Stomach (tissue), 9 donors: ENCODE results near the gene TMEM52. TPM values are rescaled to one million over a fixed set of nuclear protein-coding genes. Genes with fewer than 3 reads are reported as not detected.

Source experiments
- DNase-seq, 2 donors: peaks; one replicate each; pipeline versions ENCODE4 v3.0.0 to v3.0.0-alpha.2; 2013 to 2019
- H3K27ac ChIP-seq, 5 donors: fragments of 200-600 bp in 4 of 5; sonication (generic) in 4 of 5; one replicate each; pipeline ENCODE4 v1.5.1; 2013 to 2019; ENCODE audit warnings: mild to moderate bottlenecking in 1 of 5, moderate library complexity in 1 of 5
- H3K27me3 ChIP-seq, 3 donors: fragments of 200-600 bp; sonication (generic); one replicate each; pipeline ENCODE4 v1.5.1; 2017 to 2019; ENCODE audit warnings: mixed run types in 1 of 3
- H3K36me3 ChIP-seq, 4 donors: fragments of 200-600 bp; sonication (generic); 1 replicate in 3 of 4; 2 replicates in 1 of 4; pipeline ENCODE4 v1.5.1; 2016 to 2019
- H3K4me1 ChIP-seq, 4 donors: fragments of 200-600 bp; sonication (generic); one replicate each; pipeline ENCODE4 v1.5.1; 2016 to 2019
- H3K4me3 ChIP-seq, 4 donors: fragments of 200-600 bp; sonication (generic) in 3 of 4; one replicate each; pipeline ENCODE4 v1.5.1; 2016 to 2019; ENCODE audit warnings: mild to moderate bottlenecking in 1 of 4
- H3K9me3 ChIP-seq, 4 donors: fragments of 200-600 bp; sonication (generic); one replicate each; pipeline ENCODE4 v1.5.1; 2016 to 2019
- EP300 ChIP-seq: sonication (generic); formaldehyde crosslinking; IDR thresholded peaks from one replicate; pipeline ENCODE4 v1.6.1; 2017; ENCODE audit warnings: antibody characterized with exemption
- POLR2A ChIP-seq, 4 donors: fragments of 450-650 bp; IDR thresholded peaks; one replicate each; pipeline ENCODE4 v1.6.1; 2016; ENCODE audit warnings: antibody characterized with exemption in 4 of 4, control low read depth in 2 of 4, mild to moderate bottlenecking in 1 of 4, moderate library complexity in 1 of 4
- POLR2AphosphoS5 ChIP-seq, 3 donors: sonication (generic); formaldehyde crosslinking; IDR thresholded peaks; one replicate each; pipeline ENCODE4 v1.6.1; 2016; ENCODE audit warnings: antibody characterized with exemption in 3 of 3
- WGBS, 5 donors: extraction: QIAGEN DNeasy Blood & Tissue Kit in 3 of 5; methylation state at CpG; one replicate each; pipeline versions ENCODE4 v1.1.5 to v1.1.7; 2013 to 2018; 5-methylcytosine and 5-hydroxymethylcytosine counted together
- intact Hi-C: fragments of 100-400 bp; cut with DNase I; formaldehyde crosslinking; loops from one replicate; pipeline ENCODE4 v1.15.1; 2023; ENCODE audit warnings: low total_unique reads
- polyA plus RNA-seq, 3 donors: library from polyadenylated mRNA; stranded (reverse); fragments of 200-250 nt; gene quantifications; one replicate each; pipeline ENCODE4 v1.2.3, GENCODE V29; 2013
- total RNA-seq, 5 donors: library from RNA; depleted of rRNA; stranded (reverse); fragments of >200 nt; gene quantifications; one replicate each; pipeline versions ENCODE4 v1.1.0 to v1.2.3, GENCODE V29; 2014 to 2016
- TF ChIP-seq, protein P1 (sequence below), 7 experiments: fragments of 450-650 bp in 4 of 7; fragments of 200-600 bp in 3 of 7; sonication (generic) in 3 of 7; IDR thresholded peaks; one replicate each; pipeline ENCODE4 v1.5.1; 2016 to 2019; ENCODE audit warnings: antibody characterized with exemption in 7 of 7, control low read depth in 2 of 7, mild to moderate bottlenecking in 1 of 7
- donor health status: healthy with polysubstance abuse.
- donor health status: Bipolar disorder and iron deficiency.
- donor health status: healthy.

TMEM52 gene
- total and polyA plus RNA-seq, 8 donors = 5.0 to 10.4 (median 8.0) TPM; not detected in 4

DNA sequence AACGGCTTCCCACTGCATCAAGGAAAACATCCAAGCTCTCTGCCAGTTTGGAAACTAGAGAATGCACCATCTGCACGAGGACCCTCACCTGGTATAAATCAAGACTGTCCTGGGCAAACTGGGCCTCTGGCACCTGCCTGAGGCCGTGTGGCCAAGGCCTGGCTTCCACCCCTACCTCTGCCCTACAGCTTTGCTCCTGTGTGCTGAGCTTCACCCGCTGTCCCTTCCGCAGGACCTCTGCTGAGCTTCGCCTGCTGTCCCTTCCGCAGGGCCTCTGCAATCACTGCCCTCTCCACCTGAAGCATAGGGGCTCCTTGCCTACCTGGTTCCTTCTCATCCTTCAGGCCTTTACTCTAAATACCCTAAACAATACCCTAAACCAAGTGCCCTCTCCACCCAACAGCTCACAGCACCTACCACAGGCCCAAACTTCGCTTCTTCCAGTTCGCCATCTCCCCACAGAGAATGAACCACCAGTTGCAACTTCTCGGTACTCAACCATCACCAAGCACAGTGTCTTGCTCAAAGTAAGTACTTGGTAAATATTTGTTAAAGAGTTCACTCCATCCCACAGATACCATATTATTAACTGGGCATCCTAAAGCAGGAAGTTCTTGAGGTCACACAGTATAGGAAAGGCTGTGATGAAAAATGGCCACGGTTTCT, 46.6 kb downstream of the TMEM52 start:
- peak overlapping the region in 1 of 5 donors; percentile 8 for H3K27ac ChIP-seq
- 82 to 89% (median 85%) methylated on average over 11 of the region's 11 CpGs for WGBS, 5 donors
- peaks cover 28 to 93% (median 64%) of the 10 kb centered on the region in 4 donors for H3K4me1 ChIP-seq
- H3K36me3 ChIP-seq = peaks cover 6 to 35% (median 25%) of the 10 kb centered on the region in 4 donors
- intact Hi-C loops = no loop called here
- no peak overlapping the region for H3K4me3 ChIP-seq
- no peak for TF ChIP-seq EP300
- no peaks in the 10 kb centered on the region for H3K9me3 ChIP-seq
- no peak for DNase-seq
- H3K27me3 ChIP-seq = no peaks in the 10 kb centered on the region

DNA sequence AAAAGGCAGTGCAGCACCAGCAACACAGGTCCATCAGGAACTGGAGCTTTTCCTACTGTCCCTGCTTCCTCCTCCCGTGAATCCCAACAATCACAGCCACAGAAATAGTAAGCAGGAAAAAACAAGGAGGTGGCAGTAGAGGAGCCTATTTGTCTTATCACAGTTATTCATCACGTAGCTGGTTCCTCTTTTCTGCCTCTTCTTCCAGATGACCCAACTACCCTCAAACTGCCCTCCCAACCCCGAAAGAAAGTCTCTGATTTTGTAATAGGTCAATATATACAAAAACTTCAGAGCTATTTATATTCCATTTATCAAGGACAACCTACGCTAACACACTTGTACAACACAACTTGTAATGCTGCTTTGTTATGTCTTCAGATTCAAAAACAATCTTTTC, 49.6 kb downstream of the TMEM52 start:
- H3K9me3 ChIP-seq = no peaks in the 10 kb centered on the region
- H3K27ac ChIP-seq = peak overlapping the region in 1 of 5 donors; percentile 14
- no peaks in the 10 kb centered on the region for H3K27me3 ChIP-seq
- intact Hi-C loops = no loop called here
- DNase-seq = no peak
- H3K4me1 ChIP-seq = peaks cover 31 to 87% (median 53%) of the 10 kb centered on the region in 4 donors
- TF ChIP-seq POLR2A (IDR thresholded peaks at IDR 0.05) = no peak
- TF ChIP-seq, protein P1, sequence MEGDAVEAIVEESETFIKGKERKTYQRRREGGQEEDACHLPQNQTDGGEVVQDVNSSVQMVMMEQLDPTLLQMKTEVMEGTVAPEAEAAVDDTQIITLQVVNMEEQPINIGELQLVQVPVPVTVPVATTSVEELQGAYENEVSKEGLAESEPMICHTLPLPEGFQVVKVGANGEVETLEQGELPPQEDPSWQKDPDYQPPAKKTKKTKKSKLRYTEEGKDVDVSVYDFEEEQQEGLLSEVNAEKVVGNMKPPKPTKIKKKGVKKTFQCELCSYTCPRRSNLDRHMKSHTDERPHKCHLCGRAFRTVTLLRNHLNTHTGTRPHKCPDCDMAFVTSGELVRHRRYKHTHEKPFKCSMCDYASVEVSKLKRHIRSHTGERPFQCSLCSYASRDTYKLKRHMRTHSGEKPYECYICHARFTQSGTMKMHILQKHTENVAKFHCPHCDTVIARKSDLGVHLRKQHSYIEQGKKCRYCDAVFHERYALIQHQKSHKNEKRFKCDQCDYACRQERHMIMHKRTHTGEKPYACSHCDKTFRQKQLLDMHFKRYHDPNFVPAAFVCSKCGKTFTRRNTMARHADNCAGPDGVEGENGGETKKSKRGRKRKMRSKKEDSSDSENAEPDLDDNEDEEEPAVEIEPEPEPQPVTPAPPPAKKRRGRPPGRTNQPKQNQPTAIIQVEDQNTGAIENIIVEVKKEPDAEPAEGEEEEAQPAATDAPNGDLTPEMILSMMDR (IDR thresholded peaks at IDR 0.05) = no peak
- no peak for TF ChIP-seq POLR2AphosphoS5 (IDR thresholded peaks at IDR 0.05)
- no peak for TF ChIP-seq EP300
- peaks cover 6 to 14% (median 9%) of the 10 kb centered on the region in 4 donors for H3K36me3 ChIP-seq
- H3K4me3 ChIP-seq = no peak overlapping the region
- WGBS, 5 donors = 47 to 63% (median 58%) methylated on average over 4 of the region's 4 CpGs

Other genes starting within 250 kb of the TMEM52 start
- 100 to 1,000 TPM in 1 of 5 donors, 10 to 100 TPM in 4; 16.9 to 105 (median 64.5) TPM for gene SLC35E2B, start 226.5 kb downstream of the TMEM52 start, total RNA-seq
- 10 to 100 TPM; 11.2 to 16.7 (median 11.3) TPM for gene SLC35E2B, start 226.5 kb downstream of the TMEM52 start, polyA plus RNA-seq
- gene CDK11A, start 194.9 kb downstream of the TMEM52 start, total RNA-seq = 100 to 1,000 TPM in 3 of 5 donors, 10 to 100 TPM in 2; 46.1 to 233 (median 126) TPM
- gene CDK11A, start 194.9 kb downstream of the TMEM52 start, polyA plus RNA-seq = 10 to 100 TPM; 27.3 to 68.7 (median 31.6) TPM
- 100 to 1,000 TPM in 3 of 5 donors, 10 to 100 TPM in 2; 69.9 to 202 (median 102) TPM for gene NADK, start 140.8 kb downstream of the TMEM52 start, total RNA-seq
- gene NADK, start 140.8 kb downstream of the TMEM52 start, polyA plus RNA-seq = 10 to 100 TPM; 38.6 to 63.2 (median 45.9) TPM
- 100 to 1,000 TPM in 4 of 5 donors, 10 to 100 TPM in 1; 49.6 to 195 (median 124) TPM for gene GNB1, start 28.2 kb downstream of the TMEM52 start, total RNA-seq
- gene GNB1, start 28.2 kb downstream of the TMEM52 start, polyA plus RNA-seq = 100 to 1,000 TPM in 2 of 3 donors, 10 to 100 TPM in 1; 66.2 to 146 (median 126) TPM
- not detected for gene CALML6, start 4.0 kb downstream of the TMEM52 start, total RNA-seq
- gene CALML6, start 4.0 kb downstream of the TMEM52 start, polyA plus RNA-seq = 1 to 10 TPM; 1.4 to 5.7 (median 2.6) TPM
- under 1 TPM in 1 of 5 donors, not detected in 4; under 0.01 TPM for gene CFAP74, start 84.5 kb upstream of the TMEM52 start, total RNA-seq
- gene CFAP74, start 84.5 kb upstream of the TMEM52 start, polyA plus RNA-seq = not detected
- gene GABRD, start 100.1 kb upstream of the TMEM52 start, total RNA-seq = 1 to 10 TPM in 1 of 5 donors, not detected in 4; 1.5 TPM
- gene GABRD, start 100.1 kb upstream of the TMEM52 start, polyA plus RNA-seq = under 1 TPM in 2 of 3 donors, not detected in 1; 0.50 to 0.95 TPM
- gene PRKCZ, start 131.1 kb upstream of the TMEM52 start, total RNA-seq = 10 to 100 TPM; 11.1 to 55.8 (median 21.3) TPM
- 10 to 100 TPM; 23.7 to 38.8 (median 27.3) TPM for gene PRKCZ, start 131.1 kb upstream of the TMEM52 start, polyA plus RNA-seq